ENCODE measurements around the gene ZNRF1. TPM values are rescaled to one million over a fixed set of nuclear protein-coding genes. Genes with fewer than 3 reads are reported as not detected.

Gene ZNRF1
- total and polyA plus RNA-seq, 10 of the 15 experiments (the other 5 are each of a cell fraction or from before 2014, with no cell fraction given): 5.8 to 25.9 (median 14.3) TPM

DNA sequence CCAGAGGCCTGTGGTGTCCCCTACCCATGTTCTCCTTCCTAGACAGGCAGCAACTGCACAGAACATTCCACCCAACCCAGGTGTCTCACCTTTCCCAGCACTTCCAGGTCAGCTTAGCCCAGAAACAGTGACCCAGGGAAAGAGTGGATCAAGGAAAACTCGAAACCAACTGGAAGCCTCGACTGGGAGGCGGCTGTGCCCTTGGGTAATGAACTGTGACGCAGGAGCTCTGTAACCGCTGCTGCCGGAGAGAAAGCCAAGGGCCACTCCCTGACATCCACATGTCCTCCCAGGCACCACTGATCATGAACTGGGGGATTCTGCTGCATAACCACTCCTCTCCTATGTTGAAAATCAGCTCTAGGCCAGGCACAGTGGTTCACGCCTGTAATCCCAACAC lies 48.3 kb upstream of the ZNRF1 start (continued):
- no peak for TF ChIP-seq EGR1 (IDR thresholded peaks at IDR 0.05; ENCODE audit: borderline replicate concordance in 1 of 2, low read depth in 2 of 2, low read length in 2 of 2)
- no peak for TF ChIP-seq CEBPB (IDR thresholded peaks at IDR 0.05; ENCODE audit: borderline replicate concordance in 1 of 2, low read depth in 2 of 2, low read length in 2 of 2)
- TF ChIP-seq, protein P1, sequence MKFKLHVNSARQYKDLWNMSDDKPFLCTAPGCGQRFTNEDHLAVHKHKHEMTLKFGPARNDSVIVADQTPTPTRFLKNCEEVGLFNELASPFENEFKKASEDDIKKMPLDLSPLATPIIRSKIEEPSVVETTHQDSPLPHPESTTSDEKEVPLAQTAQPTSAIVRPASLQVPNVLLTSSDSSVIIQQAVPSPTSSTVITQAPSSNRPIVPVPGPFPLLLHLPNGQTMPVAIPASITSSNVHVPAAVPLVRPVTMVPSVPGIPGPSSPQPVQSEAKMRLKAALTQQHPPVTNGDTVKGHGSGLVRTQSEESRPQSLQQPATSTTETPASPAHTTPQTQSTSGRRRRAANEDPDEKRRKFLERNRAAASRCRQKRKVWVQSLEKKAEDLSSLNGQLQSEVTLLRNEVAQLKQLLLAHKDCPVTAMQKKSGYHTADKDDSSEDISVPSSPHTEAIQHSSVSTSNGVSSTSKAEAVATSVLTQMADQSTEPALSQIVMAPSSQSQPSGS (IDR thresholded peaks at IDR 0.05; ENCODE audit: low read length): no peak
- no peak for TF ChIP-seq ZSCAN29 (IDR thresholded peaks at IDR 0.05)
- TF ChIP-seq NRF1 (conservative IDR thresholded peaks at IDR 0.05; ENCODE audit: low read depth, low read length): no peak
- TF ChIP-seq, protein P2, sequence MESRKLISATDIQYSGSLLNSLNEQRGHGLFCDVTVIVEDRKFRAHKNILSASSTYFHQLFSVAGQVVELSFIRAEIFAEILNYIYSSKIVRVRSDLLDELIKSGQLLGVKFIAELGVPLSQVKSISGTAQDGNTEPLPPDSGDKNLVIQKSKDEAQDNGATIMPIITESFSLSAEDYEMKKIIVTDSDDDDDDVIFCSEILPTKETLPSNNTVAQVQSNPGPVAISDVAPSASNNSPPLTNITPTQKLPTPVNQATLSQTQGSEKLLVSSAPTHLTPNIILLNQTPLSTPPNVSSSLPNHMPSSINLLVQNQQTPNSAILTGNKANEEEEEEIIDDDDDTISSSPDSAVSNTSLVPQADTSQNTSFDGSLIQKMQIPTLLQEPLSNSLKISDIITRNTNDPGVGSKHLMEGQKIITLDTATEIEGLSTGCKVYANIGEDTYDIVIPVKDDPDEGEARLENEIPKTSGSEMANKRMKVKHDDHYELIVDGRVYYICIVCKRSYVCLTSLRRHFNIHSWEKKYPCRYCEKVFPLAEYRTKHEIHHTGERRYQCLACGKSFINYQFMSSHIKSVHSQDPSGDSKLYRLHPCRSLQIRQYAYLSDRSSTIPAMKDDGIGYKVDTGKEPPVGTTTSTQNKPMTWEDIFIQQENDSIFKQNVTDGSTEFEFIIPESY (IDR thresholded peaks at IDR 0.05): no peak
- TF ChIP-seq, protein P3, sequence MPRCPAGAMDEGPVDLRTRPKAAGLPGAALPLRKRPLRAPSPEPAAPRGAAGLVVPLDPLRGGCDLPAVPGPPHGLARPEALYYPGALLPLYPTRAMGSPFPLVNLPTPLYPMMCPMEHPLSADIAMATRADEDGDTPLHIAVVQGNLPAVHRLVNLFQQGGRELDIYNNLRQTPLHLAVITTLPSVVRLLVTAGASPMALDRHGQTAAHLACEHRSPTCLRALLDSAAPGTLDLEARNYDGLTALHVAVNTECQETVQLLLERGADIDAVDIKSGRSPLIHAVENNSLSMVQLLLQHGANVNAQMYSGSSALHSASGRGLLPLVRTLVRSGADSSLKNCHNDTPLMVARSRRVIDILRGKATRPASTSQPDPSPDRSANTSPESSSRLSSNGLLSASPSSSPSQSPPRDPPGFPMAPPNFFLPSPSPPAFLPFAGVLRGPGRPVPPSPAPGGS (IDR thresholded peaks at IDR 0.05; ENCODE audit: borderline replicate concordance, insufficient read depth, low read depth, low read length, poor library complexity, severe bottlenecking): no peak
- no peak for TF ChIP-seq SUZ12 (IDR thresholded peaks at IDR 0.05; ENCODE audit: unreplicated experiment)
- no peak for TF ChIP-seq BRCA1 (IDR thresholded peaks at IDR 0.05; ENCODE audit: low read depth, low read length)
- TF ChIP-seq BCL11A (IDR thresholded peaks at IDR 0.05; ENCODE audit: low read depth, low read length): no peak

All from GM12878 (cell line).